ENCODE results near the gene RUNX2.

Gene RUNX2

GRCh38 chr6:45415315-45415714, 87.2 kb downstream of the RUNX2 start:
- DNase-seq (ENCODE audit: low spot score): no peak

GRCh38 chr6:45415788-45416518, 87.8 kb downstream of the RUNX2 start:
- no peak for DNase-seq (ENCODE audit: low spot score)

GRCh38 chr6:45416700-45417099, 88.6 kb downstream of the RUNX2 start:
- DNase-seq (ENCODE audit: low spot score): no peak

GRCh38 chr6:45417436-45417835, 89.3 kb downstream of the RUNX2 start:
- DNase-seq (ENCODE audit: low spot score): no peak

GRCh38 chr6:45419571-45420082, 91.5 kb downstream of the RUNX2 start:
- DNase-seq (ENCODE audit: low spot score): no peak

GRCh38 chr6:45420083-45420908, 92.2 kb downstream of the RUNX2 start:
- no peak for DNase-seq (ENCODE audit: low spot score)

GRCh38 chr6:45420909-45421708, 93.0 kb downstream of the RUNX2 start:
- no peak for DNase-seq (ENCODE audit: low spot score)

- no peak for DNase-seq (ENCODE audit: low spot score)
Measured at GRCh38 chr6:45421709-45422502, 93.8 kb downstream of the RUNX2 start.

- DNase-seq (ENCODE audit: low spot score): no peak
Measured at GRCh38 chr6:45422503-45423110, 94.5 kb downstream of the RUNX2 start.

- no peak for DNase-seq (ENCODE audit: low spot score)
Measured at GRCh38 chr6:45423111-45423823, 95.1 kb downstream of the RUNX2 start.

- no peak for DNase-seq (ENCODE audit: low spot score)
Measured at GRCh38 chr6:45423824-45424450, 95.8 kb downstream of the RUNX2 start.

GRCh38 chr6:45424451-45424861, 96.3 kb downstream of the RUNX2 start:
- DNase-seq (ENCODE audit: low spot score): no peak

GRCh38 chr6:45426251-45426650, 98.1 kb downstream of the RUNX2 start:
- DNase-seq (ENCODE audit: low spot score): no peak

GRCh38 chr6:45427726-45428125, 99.6 kb downstream of the RUNX2 start:
- DNase-seq (ENCODE audit: low spot score): no peak

- no peak for DNase-seq (ENCODE audit: low spot score)
Measured at GRCh38 chr6:45428727-45429126, 100.6 kb downstream of the RUNX2 start.

GRCh38 chr6:45430590-45431202, 102.6 kb downstream of the RUNX2 start:
- DNase-seq (ENCODE audit: low spot score): no peak

GRCh38 chr6:45431317-45432065, 103.4 kb downstream of the RUNX2 start:
- no peak for DNase-seq (ENCODE audit: low spot score)

- no peak for DNase-seq (ENCODE audit: low spot score)
Measured at GRCh38 chr6:45432977-45433376, 104.8 kb downstream of the RUNX2 start.
